ENCODE data around the gene ADSS2. TPM values are rescaled to one million over a fixed set of nuclear protein-coding genes. Genes with fewer than 3 reads are reported as not detected.

The ADSS2 gene
- total RNA-seq, 1 donor from 2014 or later: 52.4 TPM

DNA sequence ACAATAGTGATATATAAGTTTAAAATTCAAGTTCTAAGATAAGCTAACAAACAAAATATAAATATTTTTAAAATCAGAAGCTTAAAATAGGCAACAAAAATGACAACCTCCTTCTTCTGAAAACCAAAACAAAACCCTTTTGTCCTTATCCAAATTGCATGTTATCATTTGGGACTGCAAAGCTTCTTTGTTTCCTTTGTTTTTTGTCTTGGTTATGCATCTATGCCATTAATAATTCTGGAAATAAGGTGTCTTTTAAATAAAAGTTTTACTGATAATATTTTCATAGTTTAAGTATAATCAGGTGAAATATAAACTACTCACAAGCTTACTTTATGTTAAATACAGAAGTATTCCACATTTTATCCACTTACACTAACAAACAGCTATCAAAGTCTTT is 20.5 kb downstream of the ADSS2 start:
- no peaks in the 10 kb centered on the region for H3K4me1 Mint-ChIP-seq
- no peak overlapping the region for H3K27ac Mint-ChIP-seq
- DNase-seq (ENCODE audit: low spot score in 2 of 2, unreplicated experiment in 2 of 2): no peak
- peaks cover 18% of the 10 kb centered on the region for H3K36me3 Mint-ChIP-seq
- no peaks in the 10 kb centered on the region for H3K9me3 Mint-ChIP-seq
- H3K27me3 Mint-ChIP-seq (ENCODE audit: low read depth): no peaks in the 10 kb centered on the region
- H3K4me3 Mint-ChIP-seq: no peak overlapping the region
- TF ChIP-seq, protein P1, sequence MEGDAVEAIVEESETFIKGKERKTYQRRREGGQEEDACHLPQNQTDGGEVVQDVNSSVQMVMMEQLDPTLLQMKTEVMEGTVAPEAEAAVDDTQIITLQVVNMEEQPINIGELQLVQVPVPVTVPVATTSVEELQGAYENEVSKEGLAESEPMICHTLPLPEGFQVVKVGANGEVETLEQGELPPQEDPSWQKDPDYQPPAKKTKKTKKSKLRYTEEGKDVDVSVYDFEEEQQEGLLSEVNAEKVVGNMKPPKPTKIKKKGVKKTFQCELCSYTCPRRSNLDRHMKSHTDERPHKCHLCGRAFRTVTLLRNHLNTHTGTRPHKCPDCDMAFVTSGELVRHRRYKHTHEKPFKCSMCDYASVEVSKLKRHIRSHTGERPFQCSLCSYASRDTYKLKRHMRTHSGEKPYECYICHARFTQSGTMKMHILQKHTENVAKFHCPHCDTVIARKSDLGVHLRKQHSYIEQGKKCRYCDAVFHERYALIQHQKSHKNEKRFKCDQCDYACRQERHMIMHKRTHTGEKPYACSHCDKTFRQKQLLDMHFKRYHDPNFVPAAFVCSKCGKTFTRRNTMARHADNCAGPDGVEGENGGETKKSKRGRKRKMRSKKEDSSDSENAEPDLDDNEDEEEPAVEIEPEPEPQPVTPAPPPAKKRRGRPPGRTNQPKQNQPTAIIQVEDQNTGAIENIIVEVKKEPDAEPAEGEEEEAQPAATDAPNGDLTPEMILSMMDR (IDR thresholded peaks at IDR 0.05; ENCODE audit: unreplicated experiment): no peak

DNA sequence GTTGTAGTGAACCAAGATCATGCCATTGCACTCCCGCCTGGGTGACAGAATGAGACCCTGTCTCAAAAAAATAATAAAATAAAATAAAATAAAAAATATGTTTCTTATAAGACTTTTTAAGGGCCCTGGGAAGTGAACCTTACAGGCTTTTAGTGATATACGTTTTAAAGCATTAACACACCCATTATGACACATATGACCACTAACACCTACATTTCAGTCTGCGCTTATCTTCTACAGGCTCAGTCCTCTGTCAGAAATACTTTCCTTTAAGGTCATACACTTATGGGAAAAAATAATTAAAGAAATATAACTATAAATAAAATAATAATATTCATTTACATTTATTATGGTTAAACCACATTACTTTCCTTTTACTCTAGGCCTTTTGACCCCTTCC is 21.9 kb downstream of the ADSS2 start:
- H3K36me3 Mint-ChIP-seq: peaks cover 11% of the 10 kb centered on the region
- H3K27ac Mint-ChIP-seq: no peak overlapping the region
- no peaks in the 10 kb centered on the region for H3K27me3 Mint-ChIP-seq (ENCODE audit: low read depth)
- no peaks in the 10 kb centered on the region for H3K4me1 Mint-ChIP-seq
- TF ChIP-seq, protein P1 (IDR thresholded peaks at IDR 0.05; ENCODE audit: unreplicated experiment): no peak
- DNase-seq (ENCODE audit: low spot score in 2 of 2, unreplicated experiment in 2 of 2): no peak
- no peaks in the 10 kb centered on the region for H3K9me3 Mint-ChIP-seq
- H3K4me3 Mint-ChIP-seq: no peak overlapping the region

DNA sequence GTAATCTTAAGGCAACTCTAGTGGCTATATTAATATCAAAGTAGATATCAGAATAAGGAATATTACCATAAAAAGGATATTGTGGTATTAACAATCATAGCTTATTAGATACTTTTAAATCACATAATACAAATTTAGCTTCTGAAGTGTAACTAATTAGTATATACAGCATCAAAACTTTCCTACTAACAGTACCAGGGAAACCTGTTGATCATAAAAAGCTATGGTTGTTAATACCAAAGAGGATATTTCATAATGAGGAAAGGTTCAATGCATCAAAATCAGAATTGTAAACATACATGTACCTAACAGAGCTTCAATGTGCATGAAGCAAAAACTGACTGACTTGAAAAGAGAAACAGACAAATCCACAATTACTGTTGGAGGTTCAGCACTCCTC is 24.1 kb downstream of the ADSS2 start:
- no peaks in the 10 kb centered on the region for H3K27me3 Mint-ChIP-seq (ENCODE audit: low read depth)
- H3K4me3 Mint-ChIP-seq: no peak overlapping the region
- no peaks in the 10 kb centered on the region for H3K4me1 Mint-ChIP-seq
- TF ChIP-seq, protein P1 (IDR thresholded peaks at IDR 0.05; ENCODE audit: unreplicated experiment): no peak
- peaks cover 11% of the 10 kb centered on the region for H3K36me3 Mint-ChIP-seq
- no peaks in the 10 kb centered on the region for H3K9me3 Mint-ChIP-seq
- DNase-seq (ENCODE audit: low spot score in 2 of 2, unreplicated experiment in 2 of 2): no peak
- no peak overlapping the region for H3K27ac Mint-ChIP-seq

DNA sequence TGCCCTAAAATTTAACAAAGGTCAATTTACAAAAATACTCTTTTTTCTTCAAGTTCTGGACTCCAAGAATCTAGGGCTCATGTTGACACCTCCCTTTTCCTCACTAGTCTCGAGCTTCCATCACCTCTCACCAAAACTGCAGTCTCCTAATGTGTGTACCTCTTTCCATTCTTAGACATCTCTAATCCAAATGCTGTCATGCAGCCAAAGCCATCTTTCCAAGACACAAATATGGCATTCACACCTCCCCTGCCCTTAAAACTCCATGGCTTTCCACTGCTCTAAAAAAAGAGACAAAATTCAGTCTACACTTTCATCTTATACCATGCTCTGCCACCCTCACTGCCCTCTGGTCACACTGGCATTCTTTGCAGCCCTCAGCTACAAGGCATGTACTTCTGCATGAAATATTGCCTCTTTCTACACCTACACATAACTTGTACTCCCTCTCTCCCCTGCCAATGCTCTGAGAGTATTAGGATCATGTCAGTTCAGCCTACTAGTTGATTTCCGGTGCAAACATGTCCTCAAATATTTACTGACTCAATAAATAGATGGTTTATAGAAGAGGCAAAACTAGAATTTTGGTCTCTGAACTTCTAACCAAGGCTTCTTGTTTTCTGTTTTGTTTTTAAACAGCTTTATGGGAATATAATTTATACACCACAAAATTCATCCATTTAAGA is 26.9 kb downstream of the ADSS2 start:
- H3K27ac Mint-ChIP-seq: no peak overlapping the region
- H3K4me1 Mint-ChIP-seq: no peaks in the 10 kb centered on the region
- peaks cover 14% of the 10 kb centered on the region for H3K36me3 Mint-ChIP-seq
- no peaks in the 10 kb centered on the region for H3K9me3 Mint-ChIP-seq
- no peaks in the 10 kb centered on the region for H3K27me3 Mint-ChIP-seq (ENCODE audit: low read depth)
- TF ChIP-seq, protein P1 (IDR thresholded peaks at IDR 0.05; ENCODE audit: unreplicated experiment): no peak
- H3K4me3 Mint-ChIP-seq: no peak overlapping the region
- DNase-seq (ENCODE audit: low spot score in 2 of 2, unreplicated experiment in 2 of 2): no peak

DNA sequence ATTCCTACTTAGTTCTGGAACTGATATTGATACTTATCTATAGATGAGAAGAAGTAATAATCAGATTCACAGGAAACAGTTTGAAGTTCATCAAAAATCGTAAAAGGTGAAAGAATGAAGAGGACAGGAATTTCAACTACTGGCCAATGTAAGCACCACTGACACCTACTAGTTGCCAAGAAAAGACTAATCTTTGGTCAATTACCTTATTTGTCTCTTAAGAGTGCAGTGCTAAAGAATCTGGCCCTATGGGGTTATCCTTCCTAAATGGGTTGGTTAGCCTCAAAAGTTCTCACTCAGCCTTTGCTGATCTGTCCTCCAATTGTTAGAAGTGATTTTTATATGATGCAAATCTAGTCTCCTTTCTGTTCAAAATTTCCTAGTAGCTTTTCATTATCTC is 29.5 kb downstream of the ADSS2 start:
- Mint-ChIP-seq H3K4me1 (no peaks in the 10 kb centered on the region), H3K27me3 (ENCODE audit: low read depth) (no peaks in the 10 kb centered on the region), H3K9me3 (no peaks in the 10 kb centered on the region), H3K27ac (no peak overlapping the region), H3K36me3 (peaks cover 29% of the 10 kb centered on the region), H3K4me3 (no peak overlapping the region)
- TF ChIP-seq, protein P1 (IDR thresholded peaks at IDR 0.05; ENCODE audit: unreplicated experiment): no peak
- no peak for DNase-seq (ENCODE audit: low spot score in 2 of 2, unreplicated experiment in 2 of 2)
